Lung (tissue), 16 donors: ENCODE data around the gene GLRX2. TPM values are rescaled to one million over a fixed set of nuclear protein-coding genes. Genes with fewer than 3 reads are reported as not detected.

Experiments
- ATAC-seq: fragments of 200-7000 bp; cut with Tn5 transposase; one replicate; pipeline ENCODE4 v1.9.1; 2020; ENCODE audit warnings: moderate number of reproducible peaks; ENCODE audit not compliant: insufficient read depth, low FRiP score
- DNase-seq, 3 donors: peaks; one replicate each; pipeline ENCODE4 v3.0.0-alpha.2; 2013 to 2017
- H3K27ac ChIP-seq, 2 donors: one replicate each; pipeline ENCODE4 v1.5.1; 2013; ENCODE audit warnings: mild to moderate bottlenecking in 2 of 2, moderate library complexity in 2 of 2, control low read depth in 1 of 2, inconsistent platforms in 1 of 2, low read depth in 1 of 2, low read length in 1 of 2
- H3K27me3 ChIP-seq, 3 donors: one replicate each; pipeline ENCODE4 v1.5.1; 2013; ENCODE audit warnings: low read length in 2 of 3; ENCODE audit not compliant: control insufficient read depth in 3 of 3, insufficient read depth in 3 of 3
- H3K36me3 ChIP-seq, 4 donors: one replicate each; pipeline ENCODE4 v1.5.1; 2013; ENCODE audit warnings: low read length in 4 of 4, mild to moderate bottlenecking in 1 of 4, moderate library complexity in 1 of 4; ENCODE audit not compliant: control insufficient read depth in 4 of 4, insufficient read depth in 4 of 4
- H3K4me1 ChIP-seq, 5 donors: one replicate each; pipeline ENCODE4 v1.5.1; 2013; ENCODE audit warnings: low read length in 5 of 5, mild to moderate bottlenecking in 2 of 5, moderate library complexity in 1 of 5; ENCODE audit not compliant: control insufficient read depth in 5 of 5, insufficient read depth in 5 of 5
- H3K4me3 ChIP-seq: one replicate; pipeline ENCODE4 v1.5.1; 2013; ENCODE audit warnings: mild to moderate bottlenecking, control low read depth, moderate library complexity
- H3K9ac ChIP-seq, 2 donors: one replicate each; pipeline ENCODE4 v1.5.1; 2013; ENCODE audit warnings: low read length in 2 of 2, control low read depth in 1 of 2; ENCODE audit not compliant: insufficient read depth in 1 of 2
- H3K9me3 ChIP-seq, 4 donors: one replicate each; pipeline ENCODE4 v1.5.1; 2013; ENCODE audit warnings: low read length in 3 of 4, mild to moderate bottlenecking in 1 of 4, moderate library complexity in 1 of 4; ENCODE audit not compliant: control insufficient read depth in 4 of 4, insufficient read depth in 3 of 4
- WGBS, 2 donors: extraction: QIAGEN DNeasy Blood & Tissue Kit; methylation state at CpG; one replicate each; pipeline ENCODE4 v1.1.7; 2013; 5-methylcytosine and 5-hydroxymethylcytosine counted together
- long read RNA-seq, 5 donors: transcript quantifications; one replicate each; lab custom pipeline, GENCODE V29; 2026
- polyA plus RNA-seq, 2 donors: library from polyadenylated mRNA; stranded (reverse); fragments of 200-250 nt; gene quantifications; one replicate each; pipeline ENCODE4 v1.2.1, GENCODE V29; 2013
- total RNA-seq, 2 donors: library from RNA; depleted of rRNA in 1 of 2; stranded (reverse); fragments of >200 nt in 1 of 2; gene quantifications; one replicate each; pipeline ENCODE4 v1.2.1, GENCODE V29; 2014 to 2021
- TF ChIP-seq, protein P1 (sequence below): IDR thresholded peaks from 2 replicates; pipeline ENCODE4 v1.5.1; 2012; ENCODE audit warnings: mild to moderate bottlenecking; ENCODE audit errors: control extremely low read depth, extremely low read depth
- donor health status: control.
- donor health status: control.
- donor health status: Bipolar disorder and iron deficiency.
- donor health status: healthy.
- donor health status: DM: yes; HTN: yes; CAD: no.

GLRX2 gene, protein sequence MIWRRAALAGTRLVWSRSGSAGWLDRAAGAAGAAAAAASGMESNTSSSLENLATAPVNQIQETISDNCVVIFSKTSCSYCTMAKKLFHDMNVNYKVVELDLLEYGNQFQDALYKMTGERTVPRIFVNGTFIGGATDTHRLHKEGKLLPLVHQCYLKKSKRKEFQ
- 10 to 100 TPM in 1 of 2 donors, 1 to 10 TPM in 1; 6.3 to 18.7 TPM for total RNA-seq
- 10 to 100 TPM; 11.4 to 19.6 TPM for polyA plus RNA-seq
- long read RNA-seq, donor 1, transcript GLRX2-201 (4 exons, 701 nt) = major isoform, 7 of 7 reads
- long read RNA-seq, donor 1, partial matches to known transcripts = 0 of 7 reads
- long read RNA-seq, donor 1, other reads (novel, unspliced or antisense) = 0 of 7 reads
- long read RNA-seq, donor 2, partial matches to known transcripts = 0 of 4 reads
- long read RNA-seq, donor 2, other reads (novel, unspliced or antisense) = 0 of 4 reads
- long read RNA-seq, donor 3, full-length matches to known transcripts = 6 of 6 reads
- long read RNA-seq, donor 3, partial matches to known transcripts = 0 of 6 reads
- long read RNA-seq, donor 3, other reads (novel, unspliced or antisense) = 0 of 6 reads
- long read RNA-seq, donor 4, partial matches to known transcripts = 0 of 4 reads
- long read RNA-seq, donor 4, other reads (novel, unspliced or antisense) = 0 of 4 reads
- long read RNA-seq, donor 5, transcript GLRX2-201 (4 exons, 701 nt) = major isoform, 8 of 8 reads
- long read RNA-seq, donor 5, partial matches to known transcripts = 0 of 8 reads
- long read RNA-seq, donor 5, other reads (novel, unspliced or antisense) = 0 of 8 reads

DNA sequence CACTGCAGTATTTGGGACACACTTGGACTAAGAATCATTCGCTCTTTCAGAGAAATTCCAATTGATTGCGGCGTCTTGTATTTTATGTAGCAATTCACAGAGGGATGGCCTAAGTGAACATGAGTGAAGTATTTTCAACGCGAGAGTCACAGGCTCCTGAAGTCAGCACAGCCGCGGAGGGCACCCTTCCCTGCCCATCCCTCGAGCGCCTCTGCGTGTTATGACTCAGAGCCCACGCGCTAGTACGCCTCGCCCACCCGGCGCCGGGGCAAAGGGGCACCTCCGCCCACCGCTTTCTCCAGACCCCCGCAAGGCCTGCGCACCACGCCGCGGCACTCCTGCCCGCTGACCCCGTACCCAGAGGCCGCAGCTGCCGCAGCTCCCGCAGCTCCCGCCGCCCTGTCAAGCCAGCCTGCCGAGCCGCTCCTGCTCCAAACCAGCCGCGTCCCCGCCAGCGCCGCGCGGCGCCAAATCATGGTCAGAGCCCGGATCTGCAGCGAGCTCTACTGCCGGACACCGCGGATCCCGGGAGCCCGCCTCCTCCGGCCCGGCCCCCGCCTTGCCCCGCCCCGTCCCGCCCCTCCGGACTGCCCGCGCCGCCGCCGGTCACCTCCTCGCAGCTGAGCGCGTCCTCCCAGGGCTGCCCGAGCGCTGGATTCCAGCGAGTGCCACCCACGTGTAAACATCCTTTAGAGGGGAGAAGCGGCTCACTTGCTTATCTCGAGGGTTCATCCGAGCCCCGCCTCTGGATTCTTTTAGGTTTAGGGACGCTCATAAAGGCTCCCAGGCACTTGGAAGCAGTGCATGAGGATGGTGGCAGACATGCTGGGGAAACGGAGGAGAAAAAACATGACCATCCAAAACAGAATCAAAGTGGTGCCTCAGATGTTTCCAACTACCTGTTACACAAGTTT is at the start of gene GLRX2:
GLRX2 (minus strand) TSS at position 508 of the 914 bp plus-strand sequence; CDS start at position 476, 32 bp downstream.
- Histone ChIP-seq H3K36me3 (peaks cover 0 to 5% (median 2%) of the 10 kb centered on the region in 4 donors), H3K9ac (peak within 1 kb of the TSS; percentile 39 to 73), H3K9me3 (no peaks in the 10 kb centered on the region), H3K27me3 (no peaks in the 10 kb centered on the region), H3K4me1 (peaks cover 0 to 16% (median 2%) of the 10 kb centered on the region in 5 donors), H3K27ac (peak within 1 kb of the TSS; percentile 94 to 99), H3K4me3 (peak within 1 kb of the TSS; percentile 94)
- ATAC-seq (peak; percentile 97), DNase-seq (peak; percentile 90 to 91 (median 90))
- TF ChIP-seq, protein P1, sequence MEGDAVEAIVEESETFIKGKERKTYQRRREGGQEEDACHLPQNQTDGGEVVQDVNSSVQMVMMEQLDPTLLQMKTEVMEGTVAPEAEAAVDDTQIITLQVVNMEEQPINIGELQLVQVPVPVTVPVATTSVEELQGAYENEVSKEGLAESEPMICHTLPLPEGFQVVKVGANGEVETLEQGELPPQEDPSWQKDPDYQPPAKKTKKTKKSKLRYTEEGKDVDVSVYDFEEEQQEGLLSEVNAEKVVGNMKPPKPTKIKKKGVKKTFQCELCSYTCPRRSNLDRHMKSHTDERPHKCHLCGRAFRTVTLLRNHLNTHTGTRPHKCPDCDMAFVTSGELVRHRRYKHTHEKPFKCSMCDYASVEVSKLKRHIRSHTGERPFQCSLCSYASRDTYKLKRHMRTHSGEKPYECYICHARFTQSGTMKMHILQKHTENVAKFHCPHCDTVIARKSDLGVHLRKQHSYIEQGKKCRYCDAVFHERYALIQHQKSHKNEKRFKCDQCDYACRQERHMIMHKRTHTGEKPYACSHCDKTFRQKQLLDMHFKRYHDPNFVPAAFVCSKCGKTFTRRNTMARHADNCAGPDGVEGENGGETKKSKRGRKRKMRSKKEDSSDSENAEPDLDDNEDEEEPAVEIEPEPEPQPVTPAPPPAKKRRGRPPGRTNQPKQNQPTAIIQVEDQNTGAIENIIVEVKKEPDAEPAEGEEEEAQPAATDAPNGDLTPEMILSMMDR = no peak
- WGBS, 2 donors = 0% methylated on average over 71 to 73 of the region's 73 CpGs

DNA sequence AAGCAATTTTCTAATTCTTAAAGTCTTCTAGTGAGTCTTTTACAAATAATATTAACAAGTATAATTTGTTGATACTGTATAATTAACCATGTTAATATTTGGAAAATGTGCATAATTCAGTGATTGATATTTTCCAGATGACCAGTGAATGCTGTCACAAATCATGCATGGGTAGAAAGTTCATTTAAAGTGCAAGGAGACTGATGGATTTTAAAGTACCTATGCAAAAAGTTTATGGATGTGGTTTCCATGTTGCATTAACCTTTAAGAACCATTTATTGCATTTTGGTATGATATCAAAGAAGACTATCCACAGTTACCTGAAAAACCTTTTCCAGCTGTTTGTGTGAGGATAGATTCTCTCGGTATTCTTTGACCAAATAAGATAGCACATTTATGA is 39.8 kb upstream of the GLRX2 start:
- H3K36me3 ChIP-seq = peaks cover 9 to 34% (median 22%) of the 10 kb centered on the region in 4 donors
- 96 to 98% methylated on average over 1 of the region's 1 CpG for WGBS, 2 donors
- H3K27me3 ChIP-seq = no peaks in the 10 kb centered on the region
- TF ChIP-seq, protein P1 = no peak
- no peaks in the 10 kb centered on the region for H3K9me3 ChIP-seq
- DNase-seq (no peak), ATAC-seq (no peak)
- no peak overlapping the region for H3K4me3 ChIP-seq
- no peak overlapping the region for H3K9ac ChIP-seq
- no peak overlapping the region for H3K27ac ChIP-seq
- peaks cover 0 to 5% (median 0%) of the 10 kb centered on the region in 5 donors for H3K4me1 ChIP-seq

DNA sequence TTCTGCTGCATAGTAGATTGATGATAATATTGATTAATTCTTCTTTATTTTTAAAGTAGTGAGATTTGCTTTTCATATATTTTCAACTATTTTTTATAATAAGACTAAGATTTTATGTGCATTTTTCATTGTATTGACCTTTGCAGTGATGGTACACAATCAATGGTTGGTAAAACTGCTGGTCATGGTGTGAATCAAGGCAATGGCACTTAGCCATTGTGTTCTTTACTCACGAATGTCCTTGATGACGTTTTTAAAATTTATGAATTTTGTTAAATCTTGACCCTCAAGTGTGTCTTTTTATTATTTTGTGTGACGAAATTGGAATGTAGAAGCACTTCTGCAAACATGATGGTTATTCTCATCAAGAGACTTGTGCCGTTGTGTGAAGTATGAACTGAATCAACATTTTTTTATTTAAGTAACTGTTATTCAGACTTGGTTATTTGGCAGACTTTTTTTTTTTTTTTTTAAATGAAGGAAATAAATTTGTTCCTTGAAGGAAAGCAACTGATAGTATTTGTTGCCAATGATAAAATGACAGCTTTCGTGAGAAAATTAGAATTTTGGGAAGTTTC is 39.2 kb upstream of the GLRX2 start:
- H3K4me3 ChIP-seq = no peak overlapping the region
- peaks cover 11 to 38% (median 26%) of the 10 kb centered on the region in 4 donors for H3K36me3 ChIP-seq
- no peak for ATAC-seq
- 67 to 79% methylated on average over 5 of the region's 5 CpGs for WGBS, 2 donors
- peaks cover 0 to 7% (median 0%) of the 10 kb centered on the region in 5 donors for H3K4me1 ChIP-seq
- TF ChIP-seq, protein P1 = no peak
- H3K9me3 ChIP-seq = no peaks in the 10 kb centered on the region
- no peak overlapping the region for H3K27ac ChIP-seq
- DNase-seq = peak in 2 of 3 donors; percentile 15 to 21
- no peaks in the 10 kb centered on the region for H3K27me3 ChIP-seq
- no peak overlapping the region for H3K9ac ChIP-seq
